IPS DF 19.7 (cell line): Measurements from ENCODE around the gene PON2.
"Not testable (repeated sequence)": the region's sequence is repeated elsewhere in the genome, so short reads cannot be mapped to it uniquely, and the experiment has no call there.

Experiments used
- DNase-seq: peaks from one replicate; pipeline ENCODE4 v3.0.0-alpha.2; 2013; ENCODE audit warnings: low read depth, low spot score

Gene PON2

DNA sequence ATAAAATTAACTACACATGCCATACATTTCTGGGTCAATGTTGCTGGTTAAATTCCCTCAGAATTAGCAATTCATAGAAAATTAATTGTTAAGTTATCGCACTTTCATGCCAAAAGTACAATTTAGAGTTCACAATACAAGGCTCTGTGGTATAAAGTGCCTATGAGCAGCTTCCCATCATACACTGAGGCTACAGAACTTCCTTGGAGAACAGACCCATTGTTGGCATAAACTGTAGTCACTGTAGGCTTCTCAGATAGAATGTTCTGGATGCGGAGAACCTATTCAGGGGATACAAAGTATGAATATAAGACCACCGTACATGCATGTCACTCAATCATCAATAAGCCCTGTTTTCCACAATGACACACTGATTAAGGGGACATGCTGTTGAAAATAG lies 29.6 kb downstream of the PON2 start:
- DNase-seq = no peak

DNA sequence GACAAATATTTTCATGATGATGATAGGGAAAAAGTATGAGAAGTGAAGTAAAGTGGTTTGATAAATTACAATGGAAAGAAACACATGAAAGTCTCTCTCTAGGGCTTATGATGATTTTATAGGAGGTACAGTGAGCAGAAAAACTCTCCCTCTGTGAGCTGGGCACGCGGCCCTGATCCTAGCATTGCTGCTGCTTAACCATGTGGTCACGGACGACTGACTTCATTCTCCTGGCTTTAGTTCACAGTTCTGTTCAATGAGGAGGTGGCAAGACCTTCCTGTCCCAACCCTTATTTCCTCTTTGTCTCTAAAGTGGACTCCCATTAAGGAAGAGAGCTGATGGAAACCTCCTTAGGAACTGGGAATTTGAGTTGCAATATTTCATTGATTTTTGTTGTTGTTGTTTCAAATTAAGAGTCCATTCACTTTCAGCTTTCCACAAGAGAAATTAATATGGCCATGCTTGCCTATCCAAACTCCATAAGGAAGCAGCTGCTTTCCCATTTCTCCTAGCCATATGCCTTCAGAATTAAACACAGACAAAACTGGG lies 30.4 kb downstream of the PON2 start:
- no peak for DNase-seq

DNA sequence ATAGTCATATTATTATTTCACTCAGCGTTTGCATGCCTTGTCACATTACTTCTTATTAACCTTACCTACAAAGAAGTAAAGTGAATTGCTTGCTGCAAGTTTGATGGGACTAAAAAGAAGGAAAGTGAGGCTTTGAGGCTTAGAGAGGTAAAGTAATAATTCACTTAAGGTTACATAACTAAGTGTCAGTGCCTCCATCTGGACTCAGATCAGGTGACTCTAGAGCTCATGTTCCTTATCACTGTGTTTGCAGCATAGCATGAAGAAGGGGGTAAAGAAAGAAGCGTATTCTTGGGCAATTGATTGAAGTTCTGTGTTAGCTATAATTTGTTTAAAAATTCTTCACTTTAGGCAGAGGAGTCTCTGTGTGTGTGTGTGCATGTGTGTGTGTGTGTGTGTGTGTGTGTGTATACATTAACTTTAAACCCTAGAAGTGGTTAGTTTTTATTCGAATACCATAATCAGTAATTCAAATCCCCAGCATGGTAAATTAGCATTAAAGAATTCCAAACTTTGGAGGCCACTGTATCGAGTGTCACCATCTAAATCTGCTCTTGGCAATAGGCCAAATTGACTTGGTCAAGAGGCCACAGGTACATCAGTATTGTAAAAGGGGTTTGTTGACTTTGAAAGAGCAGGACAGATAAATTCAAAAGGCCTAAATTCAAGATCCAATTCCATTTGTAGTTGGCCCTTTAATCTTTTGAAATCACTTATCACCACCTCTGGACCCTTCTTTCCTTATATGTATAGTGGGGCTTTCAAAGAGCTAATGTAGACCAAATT lies 36.5 kb downstream of the PON2 start:
- DNase-seq = no peak

DNA sequence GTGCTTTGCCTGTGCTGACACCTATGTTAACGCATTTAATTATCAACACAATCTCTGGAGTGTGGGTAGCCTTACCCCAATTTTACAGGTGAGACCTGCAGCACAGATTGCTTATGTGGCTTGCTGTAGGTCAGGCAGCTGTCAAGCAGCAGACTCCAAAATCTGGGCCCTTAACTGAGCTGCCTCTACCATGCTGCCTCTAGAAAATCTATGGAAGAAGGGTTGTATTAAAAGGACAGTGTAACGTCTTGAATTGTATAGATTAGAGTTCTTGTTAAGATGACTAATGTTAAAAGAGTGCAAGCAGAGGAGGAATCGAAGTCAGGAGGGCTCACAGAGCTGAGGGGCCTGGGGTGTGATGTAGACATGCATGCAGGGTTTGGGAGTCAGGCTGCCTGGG lies 37.4 kb downstream of the PON2 start:
- DNase-seq = no peak

DNA sequence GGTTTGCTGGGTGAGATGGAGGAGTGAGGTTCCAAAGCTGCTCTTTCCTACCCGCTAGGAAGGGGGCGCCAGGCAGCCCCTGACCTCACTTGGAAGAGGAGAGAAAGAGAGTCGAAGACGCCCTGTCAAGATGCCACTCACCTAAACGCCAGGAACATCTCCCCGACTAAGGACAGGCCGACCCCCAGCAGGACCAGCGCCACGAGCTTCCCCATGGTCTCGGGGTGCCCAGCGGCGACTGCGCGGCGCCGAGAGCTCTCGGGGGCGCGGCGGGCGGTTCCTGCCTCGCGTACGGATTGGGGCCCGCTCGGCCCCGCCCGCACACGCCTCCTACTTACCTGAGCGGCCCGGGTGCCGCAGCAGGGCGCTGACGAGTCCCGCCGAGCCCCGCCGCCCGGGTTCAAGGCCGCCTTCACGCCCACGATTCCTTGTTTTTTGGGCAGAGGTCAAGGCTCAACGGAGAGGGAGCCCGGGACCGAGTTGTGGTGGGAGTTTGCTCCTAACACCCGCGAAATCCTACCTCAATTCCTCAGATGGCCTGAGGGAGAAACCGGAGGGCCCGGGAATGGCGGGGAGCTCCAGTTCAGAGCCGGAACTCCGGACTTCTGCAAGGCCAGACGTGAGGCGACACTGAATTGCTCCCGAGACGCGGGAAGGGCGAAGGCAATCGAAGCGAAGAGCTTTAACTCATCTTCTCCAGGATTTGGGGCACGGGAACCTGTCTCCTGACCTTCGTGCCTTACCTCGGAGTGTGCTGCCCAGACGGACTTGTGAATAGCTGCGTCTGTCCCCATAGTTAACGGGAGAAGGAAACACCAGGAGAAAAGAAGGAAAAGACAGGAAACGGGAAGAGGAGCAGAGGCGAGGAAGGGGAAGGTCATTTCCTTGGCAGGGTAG lies 38.4 kb downstream of the PON2 start, which contains the start of gene PON3:
PON3 (minus strand) TSS at position 240 of the 897 bp plus-strand sequence; CDS start at position 215, 25 bp downstream.
- DNase-seq = peak; percentile 54

DNA sequence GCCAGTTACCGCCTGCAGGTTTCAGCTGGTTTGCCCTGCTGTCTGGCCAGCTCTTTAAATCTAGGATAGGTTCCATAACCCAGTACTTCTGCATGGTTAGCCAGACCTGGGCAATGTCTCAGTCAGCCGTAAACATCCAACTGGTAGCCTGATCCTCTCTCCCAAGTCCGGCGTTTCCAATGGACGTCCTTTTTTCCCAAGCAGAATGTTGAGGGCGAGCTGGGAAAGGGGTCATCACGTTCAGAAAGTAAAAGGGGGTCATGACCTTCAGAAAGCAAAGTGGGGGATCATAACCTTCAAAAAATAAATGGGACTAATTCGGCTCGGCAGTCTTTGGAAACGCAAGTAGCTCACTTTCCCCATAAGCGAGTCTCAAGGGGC lies 39.1 kb downstream of the PON2 start:
- no peak for DNase-seq

DNA sequence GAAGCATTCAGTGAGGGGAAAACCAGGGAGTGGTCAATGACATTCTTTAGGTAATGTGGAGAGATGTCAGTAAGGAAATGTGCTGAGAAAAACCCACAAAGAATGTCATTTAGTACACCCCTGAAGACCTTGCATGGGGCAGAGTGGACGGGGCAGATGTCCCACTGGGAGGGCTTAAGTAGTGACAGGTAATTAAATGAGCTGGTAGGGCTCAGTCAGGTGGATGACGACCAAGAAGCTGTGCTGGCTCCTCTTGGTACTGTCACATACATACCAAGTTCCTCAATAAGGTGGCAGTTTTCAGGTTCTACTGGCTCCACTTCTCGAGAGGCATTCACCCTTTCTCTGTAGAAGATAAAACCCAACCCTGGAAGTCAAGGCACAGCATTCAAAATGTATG lies 40.5 kb downstream of the PON2 start:
- DNase-seq = no peak

DNA sequence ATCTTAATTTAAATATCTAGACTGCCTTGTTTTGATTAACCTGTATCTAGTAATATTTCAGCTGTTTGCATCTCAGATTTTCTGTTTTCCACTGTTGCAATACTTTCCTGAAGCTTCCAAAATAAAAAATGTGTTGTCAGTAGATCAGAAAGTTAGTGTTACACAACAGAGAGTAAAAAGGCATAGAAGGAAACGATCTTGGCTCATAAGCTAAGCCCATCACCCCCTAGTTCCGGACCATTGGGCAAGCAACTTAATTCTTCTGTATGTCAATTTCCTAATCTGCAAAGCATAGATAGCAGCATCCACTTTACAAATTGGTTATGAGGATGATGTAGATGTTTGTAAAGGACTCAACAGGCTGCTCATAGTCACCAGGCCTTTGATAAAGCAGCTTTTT lies 43.1 kb downstream of the PON2 start:
- DNase-seq = no peak

DNA sequence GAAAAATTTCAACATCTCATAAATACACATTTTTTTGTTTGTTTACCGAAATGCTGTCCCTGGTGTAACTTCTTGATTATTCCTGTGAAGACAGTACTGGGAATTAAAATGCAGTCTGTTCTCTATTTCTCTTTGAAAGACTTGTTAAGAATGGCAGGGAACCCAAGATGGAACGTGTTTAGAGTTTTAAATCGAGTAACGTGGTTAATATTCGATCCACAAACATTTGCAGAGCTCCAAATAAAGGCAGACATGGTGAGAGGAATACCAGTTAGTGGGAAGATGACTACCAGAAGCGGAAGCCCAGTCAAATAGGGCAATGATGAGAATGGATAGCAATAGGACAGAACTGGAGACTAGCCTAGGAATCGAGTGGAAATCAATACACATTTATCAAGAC lies 45.3 kb downstream of the PON2 start:
- no peak for DNase-seq

DNA sequence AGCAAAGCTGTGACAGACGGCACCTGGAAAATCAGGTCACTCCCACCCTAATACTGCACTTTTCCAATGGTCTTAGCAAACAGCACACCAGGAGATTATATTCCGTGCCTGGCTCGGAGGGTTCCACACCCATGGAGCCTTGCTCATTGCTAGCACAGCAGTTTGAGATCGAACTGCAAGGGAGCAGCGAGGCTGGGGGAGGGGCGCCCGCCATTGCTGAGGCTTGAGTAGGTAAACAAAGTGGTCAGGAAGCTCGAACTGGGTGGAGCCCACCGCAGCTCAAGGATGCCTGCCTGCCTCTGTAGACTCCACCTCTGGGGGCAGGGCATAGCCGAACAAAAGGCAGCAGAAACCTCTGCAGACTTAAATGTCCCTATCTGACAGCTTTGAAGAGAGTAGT lies 55.4 kb downstream of the PON2 start:
- not testable (repeated sequence) for DNase-seq

DNA sequence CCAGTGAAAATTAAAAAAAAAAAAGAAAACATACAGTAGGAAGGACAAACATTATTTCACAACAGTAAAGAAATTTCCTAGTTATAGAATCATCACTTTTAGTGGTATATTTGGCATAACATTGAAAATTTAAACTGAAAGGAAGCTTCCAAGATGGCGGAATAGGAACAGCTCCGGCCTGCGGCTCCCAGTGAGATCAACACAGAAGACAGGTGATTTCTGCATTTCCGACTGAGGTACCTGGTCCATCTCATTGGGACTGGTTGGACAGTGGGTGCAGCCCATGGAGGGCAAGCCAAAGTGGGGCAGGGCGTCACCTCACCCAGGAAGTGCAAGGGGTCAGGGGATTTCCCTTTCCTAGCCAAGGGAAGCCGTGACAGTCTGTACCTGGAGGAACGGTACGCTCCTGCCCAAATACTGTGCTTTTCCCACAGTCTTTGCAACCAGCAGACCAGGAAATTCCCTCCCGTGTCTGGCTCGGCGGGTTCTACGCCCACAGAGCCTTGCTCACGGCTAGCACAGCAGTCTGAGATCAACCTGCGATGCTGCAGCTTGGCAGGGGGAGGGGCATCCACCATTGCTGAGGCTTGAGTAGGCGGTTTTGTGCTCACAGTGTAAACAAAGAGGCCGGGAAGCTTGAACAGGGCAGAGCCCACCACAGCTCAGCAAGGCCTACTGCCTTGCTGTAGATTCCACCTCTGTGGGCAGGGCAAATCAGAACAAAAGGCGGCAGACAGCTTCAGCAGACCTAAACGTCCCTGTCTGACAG lies 58.0 kb downstream of the PON2 start:
- DNase-seq = no peak

DNA sequence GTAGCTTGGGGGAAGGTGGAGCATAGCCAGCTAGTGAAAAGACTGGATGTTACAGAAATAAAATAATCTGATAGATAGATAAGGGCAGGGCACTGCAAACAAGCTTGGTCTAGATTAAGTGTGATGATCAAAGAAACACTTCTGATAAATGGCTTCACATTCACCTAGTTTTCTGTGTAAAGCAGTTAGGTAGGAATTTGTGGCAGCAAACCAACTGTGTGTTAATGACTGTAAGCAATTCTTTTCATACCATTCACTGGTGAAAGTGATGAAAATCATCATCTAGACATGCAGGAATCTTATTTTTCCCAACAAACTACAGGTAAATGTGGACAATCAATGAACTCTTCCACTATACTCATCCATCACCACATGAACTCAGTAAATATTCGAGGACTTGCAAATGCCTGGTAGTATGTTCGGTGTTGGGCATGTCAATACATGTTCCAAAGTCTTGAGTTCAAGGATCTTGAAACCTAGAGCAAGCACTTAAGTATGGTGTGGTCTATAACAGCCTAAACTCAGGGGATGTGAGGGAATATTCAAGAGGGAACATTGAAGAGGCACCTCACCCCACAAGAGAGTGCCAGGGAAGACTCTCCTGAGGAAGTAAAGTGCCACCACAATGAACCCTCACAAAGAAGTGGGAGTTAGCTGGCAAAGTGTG lies 59.1 kb downstream of the PON2 start:
- DNase-seq = no peak

DNA sequence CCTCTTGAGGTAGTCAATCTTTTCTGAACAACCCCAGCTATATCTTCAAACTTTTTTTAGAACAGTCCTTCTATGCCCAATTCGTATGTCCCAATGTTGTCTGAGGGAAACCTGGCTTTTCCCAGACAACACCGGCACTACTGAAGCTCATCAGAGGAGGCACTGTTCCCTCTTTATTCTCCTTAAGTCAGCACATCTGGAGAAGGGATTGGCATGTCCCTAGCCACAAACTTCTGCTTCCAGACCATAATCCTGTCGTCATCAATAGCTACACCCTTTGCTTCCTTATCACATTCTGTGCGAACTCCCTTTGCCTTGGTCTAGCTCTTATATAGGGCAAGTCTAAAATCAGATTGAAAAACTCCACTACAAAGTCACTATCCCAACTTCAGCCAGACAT lies 61.5 kb downstream of the PON2 start:
- DNase-seq = no peak

DNA sequence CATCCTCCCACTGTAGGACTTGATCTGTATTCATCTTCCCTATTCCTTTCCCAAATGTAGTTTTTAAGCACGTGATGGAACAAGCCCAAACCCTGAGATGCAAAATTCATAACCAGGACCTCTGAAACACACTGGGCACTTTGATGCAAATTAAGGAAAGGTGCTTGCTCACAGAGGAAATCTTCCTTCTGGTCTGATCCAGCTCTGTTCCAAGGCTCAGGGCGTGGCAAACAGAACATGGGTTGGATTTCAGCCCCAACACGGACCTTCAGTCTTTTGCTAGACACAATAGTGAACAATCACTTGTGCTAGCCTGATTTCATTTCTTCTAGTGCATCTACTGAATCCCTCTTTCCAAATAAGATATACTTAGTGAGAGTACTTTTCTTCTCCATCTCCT lies 66.6 kb downstream of the PON2 start:
- no peak for DNase-seq

DNA sequence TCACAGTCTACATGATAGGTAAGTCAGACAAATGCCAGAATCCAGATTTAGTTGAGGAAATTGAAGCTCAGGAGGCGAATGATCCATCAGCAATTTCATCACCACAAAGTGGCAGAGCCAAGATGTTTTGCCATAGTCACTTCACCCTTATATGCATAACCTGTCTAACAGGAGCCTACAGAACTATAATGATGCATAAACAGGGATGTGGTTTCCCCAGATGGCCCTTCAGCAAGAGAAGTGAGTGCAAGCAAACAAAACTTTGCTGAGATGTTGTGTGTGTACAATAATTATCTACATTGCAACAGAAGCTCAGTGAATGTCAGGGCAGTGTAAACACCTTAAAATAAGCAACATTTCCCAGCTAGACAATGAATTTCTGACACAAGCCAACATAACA lies 67.2 kb downstream of the PON2 start:
- no peak for DNase-seq

DNA sequence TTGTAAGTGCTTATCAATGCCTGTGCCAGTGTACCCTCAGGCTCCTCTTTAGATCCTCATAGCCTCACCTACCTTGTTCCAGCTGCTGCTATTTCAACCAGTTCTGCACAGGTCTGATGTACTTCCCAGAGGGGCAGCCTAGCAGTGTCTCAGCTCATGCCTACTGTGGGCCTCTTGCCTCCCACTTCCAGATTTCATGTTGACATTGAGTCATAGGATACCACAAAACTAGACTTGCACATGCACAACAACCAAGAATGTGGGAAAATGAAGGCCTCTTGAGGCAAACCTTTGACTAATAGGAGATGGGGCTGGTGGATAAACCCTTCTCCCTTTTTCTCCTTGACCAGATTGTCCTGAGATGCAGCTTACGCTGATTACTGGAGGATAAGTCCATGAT lies 69.7 kb downstream of the PON2 start:
- no peak for DNase-seq

DNA sequence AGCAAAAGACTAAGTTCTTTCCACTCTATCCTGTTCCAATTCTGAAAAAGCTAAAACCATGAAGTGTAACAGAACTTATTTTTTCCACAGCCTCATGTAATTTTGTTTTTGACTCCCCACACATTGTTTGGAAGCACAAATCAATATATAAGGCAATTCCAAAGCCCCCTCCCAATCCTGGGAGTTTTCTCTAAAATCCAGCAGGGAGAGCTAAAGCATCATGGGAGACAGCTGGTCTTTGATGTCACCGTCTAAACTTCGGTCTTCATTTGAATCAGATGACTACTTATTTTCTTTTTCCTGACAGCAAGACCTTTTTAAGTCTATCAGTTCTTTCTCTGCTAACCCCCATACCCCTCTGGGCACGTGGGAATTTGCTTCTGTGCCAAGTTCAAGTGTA lies 77.2 kb downstream of the PON2 start:
- no peak for DNase-seq
